Measurements from ENCODE around the gene NOXO1.
"Not testable (repeated sequence)": the region's sequence is repeated elsewhere in the genome, so short reads cannot be mapped to it uniquely, and the experiment has no call there.

The NOXO1 gene

GRCh38 chr16:1957434-1958142 lies 23.7 kb downstream of the NOXO1 start:
- H3K4me1 ChIP-seq (ENCODE audit: control insufficient read depth, insufficient read depth, low read length), result peaks cover 10% of the 10 kb centered on the region
- not testable (repeated sequence) for H3K27me3 ChIP-seq (ENCODE audit: control insufficient read depth, insufficient read depth, low read length); H3K4me3 ChIP-seq (ENCODE audit: low read length)

DNA sequence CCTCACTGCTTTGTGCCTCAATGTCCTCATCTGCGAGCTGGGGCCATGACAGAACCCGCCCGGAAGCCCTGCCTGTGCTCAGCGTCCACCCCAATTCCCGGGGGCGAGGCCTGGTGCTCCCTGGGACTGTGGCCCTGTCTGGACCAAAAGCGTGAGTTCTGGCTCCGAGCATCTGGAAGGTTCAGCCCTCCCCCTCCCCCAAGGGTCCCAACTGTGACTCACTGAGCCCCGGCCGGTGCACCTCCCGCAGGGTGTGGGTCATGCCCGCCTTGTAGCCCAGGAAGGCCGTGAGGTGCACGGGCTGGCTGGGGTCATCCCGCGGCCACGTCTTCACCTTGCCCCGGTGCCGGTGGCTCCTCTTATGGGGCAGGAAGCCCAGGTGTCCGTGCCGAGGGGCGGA lies 27.5 kb downstream of the NOXO1 start:
- H3K9ac ChIP-seq (ENCODE audit: low read length), result no peak overlapping the region
- no peaks in the 10 kb centered on the region for H3K27me3 ChIP-seq (ENCODE audit: control insufficient read depth, insufficient read depth, low read length)
- no peak overlapping the region for H3K4me3 ChIP-seq (ENCODE audit: low read length)
- no peaks in the 10 kb centered on the region for H3K36me3 ChIP-seq (ENCODE audit: control insufficient read depth, insufficient read depth, low read length)
- no peak overlapping the region for H3K27ac ChIP-seq (ENCODE audit: low read depth, low read length)
- H3K4me1 ChIP-seq (ENCODE audit: control insufficient read depth, insufficient read depth, low read length), result peaks cover under 1% of the 10 kb centered on the region

More at GRCh38 chr16:1957434-1958142, 23.7 kb downstream of the NOXO1 start:
- H3K9ac ChIP-seq (ENCODE audit: low read length); H3K27ac ChIP-seq (ENCODE audit: low read depth, low read length); H3K36me3 ChIP-seq (ENCODE audit: control insufficient read depth, insufficient read depth, low read length): not testable (repeated sequence)

DNA sequence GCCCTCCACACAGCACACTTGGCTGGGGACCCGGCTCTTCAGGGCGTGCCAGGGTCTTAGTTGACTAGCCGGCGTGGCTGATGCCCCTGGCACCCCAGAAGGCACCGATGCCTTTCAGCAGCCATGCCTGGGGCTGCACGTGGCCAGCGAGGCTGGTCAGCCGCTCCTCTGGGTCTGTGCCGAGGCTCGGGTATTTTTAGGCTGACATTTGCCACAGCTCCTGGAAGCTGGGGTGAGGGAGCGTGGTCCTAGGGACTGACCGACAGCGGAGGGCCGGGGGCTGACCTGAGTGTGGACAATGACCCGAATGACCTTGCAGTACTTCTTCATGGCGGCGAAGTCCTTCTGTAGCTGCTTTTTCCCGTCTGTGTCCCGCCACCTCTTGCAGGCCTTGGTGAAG lies 30.7 kb downstream of the NOXO1 start:
- no peak overlapping the region for H3K4me3 ChIP-seq (ENCODE audit: low read length)
- no peaks in the 10 kb centered on the region for H3K4me1 ChIP-seq (ENCODE audit: control insufficient read depth, insufficient read depth, low read length)

GRCh38 chr16:1950047-1950446 lies 31.2 kb downstream of the NOXO1 start:
- no peak overlapping the region for H3K27ac ChIP-seq (ENCODE audit: low read depth, low read length)
- H3K4me1 ChIP-seq (ENCODE audit: control insufficient read depth, insufficient read depth, low read length), result no peaks in the 10 kb centered on the region
- no peaks in the 10 kb centered on the region for H3K27me3 ChIP-seq (ENCODE audit: control insufficient read depth, insufficient read depth, low read length)
- H3K9ac ChIP-seq (ENCODE audit: low read length), result no peak overlapping the region
- no peaks in the 10 kb centered on the region for H3K36me3 ChIP-seq (ENCODE audit: control insufficient read depth, insufficient read depth, low read length)
- no peak overlapping the region for H3K4me3 ChIP-seq (ENCODE audit: low read length)

More for the DNA sequence above, 30.7 kb downstream of the NOXO1 start:
- H3K9ac ChIP-seq (ENCODE audit: low read length), result no peak overlapping the region
- H3K27me3 ChIP-seq (ENCODE audit: control insufficient read depth, insufficient read depth, low read length), result no peaks in the 10 kb centered on the region
- no peak overlapping the region for H3K27ac ChIP-seq (ENCODE audit: low read depth, low read length)
- H3K36me3 ChIP-seq (ENCODE audit: control insufficient read depth, insufficient read depth, low read length), result no peaks in the 10 kb centered on the region

GRCh38 chr16:1949507-1949906 lies 31.8 kb downstream of the NOXO1 start:
- H3K36me3 ChIP-seq (ENCODE audit: control insufficient read depth, insufficient read depth, low read length), result no peaks in the 10 kb centered on the region
- no peak overlapping the region for H3K27ac ChIP-seq (ENCODE audit: low read depth, low read length)
- H3K27me3 ChIP-seq (ENCODE audit: control insufficient read depth, insufficient read depth, low read length), result no peaks in the 10 kb centered on the region
- H3K4me3 ChIP-seq (ENCODE audit: low read length), result no peak overlapping the region
- no peak overlapping the region for H3K9ac ChIP-seq (ENCODE audit: low read length)
- H3K4me1 ChIP-seq (ENCODE audit: control insufficient read depth, insufficient read depth, low read length), result no peaks in the 10 kb centered on the region

- Histone ChIP-seq H3K9ac (ENCODE audit: low read length) (no peak overlapping the region), H3K27ac (ENCODE audit: low read depth, low read length) (no peak overlapping the region), H3K36me3 (ENCODE audit: control insufficient read depth, insufficient read depth, low read length) (no peaks in the 10 kb centered on the region), H3K4me3 (ENCODE audit: low read length) (no peak overlapping the region), H3K4me1 (ENCODE audit: control insufficient read depth, insufficient read depth, low read length) (peaks cover 5% of the 10 kb centered on the region), H3K27me3 (ENCODE audit: control insufficient read depth, insufficient read depth, low read length) (no peaks in the 10 kb centered on the region)
These were observed 33.9 kb downstream of the NOXO1 start for GRCh38 chr16:1947369-1947670.

DNA sequence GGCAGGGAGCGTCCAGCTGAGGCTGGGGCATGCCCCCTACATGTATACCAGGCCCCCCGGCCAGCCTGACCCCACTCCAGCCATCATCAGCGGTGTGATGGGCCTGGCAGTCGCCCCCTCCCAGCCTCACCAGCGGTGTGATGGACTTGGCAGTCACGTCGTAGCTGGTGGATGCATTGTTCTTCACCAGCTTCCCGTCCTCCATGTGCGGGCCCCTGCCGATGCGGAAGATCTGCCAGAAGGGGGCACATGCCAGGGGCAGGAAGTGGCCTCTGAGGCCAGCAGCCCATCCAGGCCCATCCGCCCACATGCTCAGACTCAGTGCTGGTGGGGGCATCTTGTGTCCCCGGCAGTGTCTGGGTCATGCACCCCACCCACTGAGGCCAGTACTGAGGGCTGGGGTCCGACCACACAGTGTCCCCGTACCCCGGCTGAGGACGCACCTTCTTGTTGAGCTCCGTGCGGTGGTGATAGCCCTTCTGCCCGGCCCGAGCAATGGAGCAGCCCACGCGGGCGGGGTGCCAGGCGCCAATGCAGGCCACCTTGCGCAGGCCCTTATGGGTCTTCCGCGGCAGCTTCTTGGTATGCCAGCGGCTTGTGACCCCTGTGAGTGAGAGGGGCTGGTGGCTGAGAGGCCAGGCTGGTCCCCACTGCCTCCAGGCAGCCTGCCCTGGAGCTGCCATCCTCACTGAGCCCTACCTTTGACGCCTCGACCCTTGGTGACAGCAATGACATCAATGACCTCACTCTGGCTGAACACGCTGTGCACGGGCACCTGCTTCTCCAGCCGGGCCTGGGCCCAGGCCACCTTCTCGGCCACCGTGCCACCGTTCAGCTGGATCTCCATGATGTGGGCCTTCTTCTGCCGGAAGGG lies 34.5 kb downstream of the NOXO1 start:
- no peak overlapping the region for H3K27ac ChIP-seq (ENCODE audit: low read depth, low read length)
- H3K27me3 ChIP-seq (ENCODE audit: control insufficient read depth, insufficient read depth, low read length), result no peaks in the 10 kb centered on the region

GRCh38 chr16:1945559-1946391 lies 35.5 kb downstream of the NOXO1 start:
- Histone ChIP-seq H3K27me3 (ENCODE audit: control insufficient read depth, insufficient read depth, low read length) (no peaks in the 10 kb centered on the region), H3K4me1 (ENCODE audit: control insufficient read depth, insufficient read depth, low read length) (peaks cover 11% of the 10 kb centered on the region), H3K27ac (ENCODE audit: low read depth, low read length) (no peak overlapping the region), H3K36me3 (ENCODE audit: control insufficient read depth, insufficient read depth, low read length) (no peaks in the 10 kb centered on the region), H3K4me3 (ENCODE audit: low read length) (no peak overlapping the region), H3K9ac (ENCODE audit: low read length) (no peak overlapping the region)

More for the DNA sequence above, 34.5 kb downstream of the NOXO1 start:
- no peak overlapping the region for H3K9ac ChIP-seq (ENCODE audit: low read length)
- H3K4me3 ChIP-seq (ENCODE audit: low read length), result no peak overlapping the region
- H3K4me1 ChIP-seq (ENCODE audit: control insufficient read depth, insufficient read depth, low read length), result peaks cover 11% of the 10 kb centered on the region
- H3K36me3 ChIP-seq (ENCODE audit: control insufficient read depth, insufficient read depth, low read length), result no peaks in the 10 kb centered on the region

DNA sequence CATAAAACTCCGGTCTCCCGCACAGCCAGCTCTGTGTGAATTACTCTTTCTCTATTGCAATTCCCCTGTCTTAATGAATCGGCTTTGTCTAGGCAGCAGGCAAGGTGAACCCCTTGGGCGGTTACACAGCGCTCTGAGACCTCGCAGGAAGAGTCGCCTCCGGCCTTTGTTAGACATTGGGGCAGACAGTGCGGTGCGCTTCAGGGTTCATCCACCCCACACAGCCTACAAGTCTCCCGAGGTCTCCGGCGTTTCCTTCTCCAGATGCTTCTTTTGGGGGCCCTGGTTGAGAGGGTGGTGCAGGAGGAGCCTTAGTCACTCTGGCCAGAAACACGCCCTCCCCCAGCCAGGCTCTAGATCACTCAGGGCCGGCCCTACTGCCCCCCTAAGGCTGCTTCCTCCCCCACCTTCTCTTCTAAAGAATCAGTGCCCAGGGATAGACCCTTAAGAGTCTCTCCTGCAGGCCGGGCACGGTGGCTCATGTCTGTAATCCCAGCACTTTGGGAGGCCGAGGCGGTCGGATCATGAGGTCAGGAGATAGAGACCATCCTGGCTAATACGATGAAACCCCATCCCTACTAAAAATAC lies 36.6 kb downstream of the NOXO1 start:
- peaks cover 11% of the 10 kb centered on the region for H3K4me1 ChIP-seq (ENCODE audit: control insufficient read depth, insufficient read depth, low read length)
- no peak overlapping the region for H3K9ac ChIP-seq (ENCODE audit: low read length)
- no peak overlapping the region for H3K27ac ChIP-seq (ENCODE audit: low read depth, low read length)
- H3K4me3 ChIP-seq (ENCODE audit: low read length), result no peak overlapping the region
- H3K36me3 ChIP-seq (ENCODE audit: control insufficient read depth, insufficient read depth, low read length), result no peaks in the 10 kb centered on the region
- no peaks in the 10 kb centered on the region for H3K27me3 ChIP-seq (ENCODE audit: control insufficient read depth, insufficient read depth, low read length)

DNA sequence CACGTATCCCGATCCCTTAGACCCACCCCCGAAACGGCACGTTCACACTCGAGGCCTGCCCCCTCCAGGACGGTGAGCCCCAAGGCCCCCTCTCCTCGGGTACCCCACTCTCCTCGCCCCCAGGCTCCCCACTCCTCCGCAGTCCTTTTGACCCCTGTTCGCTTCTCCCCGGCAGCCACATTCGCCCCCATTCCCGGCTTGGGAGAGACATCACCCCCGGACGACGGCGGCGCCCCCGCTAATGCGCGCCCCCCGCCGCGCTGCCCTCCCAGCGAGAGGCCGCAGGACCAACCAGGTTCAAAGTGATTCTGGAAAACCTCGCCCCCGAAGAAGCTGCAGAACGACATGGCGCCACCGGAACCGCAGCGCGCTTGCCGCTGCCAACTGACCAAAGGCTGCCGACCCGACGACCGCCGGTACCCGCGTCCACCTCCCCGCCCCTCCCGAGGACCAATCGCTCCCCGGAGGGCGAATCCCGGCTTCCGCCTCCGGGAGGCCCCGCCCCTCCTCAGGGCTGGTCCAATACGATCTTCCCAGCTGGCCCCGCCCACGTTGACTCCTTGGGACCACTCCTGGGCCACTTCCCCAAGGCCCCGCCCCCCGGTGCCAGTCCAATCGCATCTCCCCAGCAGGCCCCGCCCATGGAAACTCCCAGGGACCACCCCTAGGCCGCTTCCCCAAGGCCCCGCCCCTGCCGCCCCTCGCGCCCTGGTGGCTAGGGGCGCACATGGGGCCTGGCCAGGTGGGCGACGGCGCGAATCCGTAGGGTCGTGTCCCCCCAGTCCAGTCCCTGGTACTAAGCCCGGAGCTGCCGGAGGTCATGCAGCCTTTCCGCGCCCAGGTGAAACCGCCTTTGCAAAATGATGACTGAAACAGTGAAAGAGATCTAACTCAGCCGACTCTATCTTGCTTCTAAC lies 38.2 kb downstream of the NOXO1 start, which contains the start of gene MSRB1:
MSRB1 (minus strand) TSS at position 390 of the 917 bp plus-strand sequence; CDS start at position 347, 43 bp downstream.
- Histone ChIP-seq H3K9ac (ENCODE audit: low read length) (peak within 1 kb of the TSS; percentile 87), H3K27ac (ENCODE audit: low read depth, low read length) (peak within 1 kb of the TSS; percentile 77), H3K4me1 (ENCODE audit: control insufficient read depth, insufficient read depth, low read length) (peaks cover 11% of the 10 kb centered on the region), H3K36me3 (ENCODE audit: control insufficient read depth, insufficient read depth, low read length) (peaks cover 7% of the 10 kb centered on the region), H3K4me3 (ENCODE audit: low read length) (peak within 1 kb of the TSS; percentile 90), H3K27me3 (ENCODE audit: control insufficient read depth, insufficient read depth, low read length) (no peaks in the 10 kb centered on the region)

DNA sequence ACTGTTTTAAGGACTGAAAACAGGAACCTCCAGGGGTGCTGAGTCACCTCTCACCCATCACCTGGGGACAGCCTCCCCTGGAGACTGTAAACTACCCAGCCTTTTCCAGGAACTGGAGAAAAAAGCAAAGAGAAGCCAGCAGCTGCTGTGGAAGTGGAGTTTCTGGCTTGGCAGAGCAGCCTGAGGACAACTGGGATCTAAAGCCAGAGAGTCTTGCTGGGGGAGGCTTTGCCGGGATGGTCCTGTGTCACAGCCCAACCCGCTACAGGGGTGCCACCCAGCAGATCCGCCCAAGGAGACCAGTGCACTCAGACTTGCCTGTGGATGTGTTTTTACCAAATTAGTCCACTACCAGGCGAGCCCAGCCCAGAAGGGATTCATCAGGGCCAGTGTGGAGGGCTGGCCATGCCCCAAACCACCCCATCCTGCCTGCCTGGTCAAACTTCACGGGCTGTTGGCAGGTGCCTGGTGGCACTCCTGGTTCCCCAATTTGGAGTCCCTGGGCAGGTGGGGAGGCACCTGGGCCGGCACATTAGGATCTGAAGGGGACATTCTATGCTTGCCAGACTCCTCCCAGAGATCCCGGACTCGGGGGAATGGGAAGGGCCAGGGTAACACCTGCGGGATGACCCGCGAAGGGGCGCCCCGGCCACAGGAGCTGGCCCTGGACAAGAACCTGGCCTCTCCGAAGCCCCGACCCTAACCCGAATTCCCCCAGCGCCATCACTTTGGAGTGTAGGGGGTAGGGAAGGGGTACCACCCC lies 39.0 kb downstream of the NOXO1 start:
- H3K27me3 ChIP-seq (ENCODE audit: control insufficient read depth, insufficient read depth, low read length), result no peaks in the 10 kb centered on the region
- peak overlapping the region; percentile 87 for H3K9ac ChIP-seq (ENCODE audit: low read length)
- peaks cover 11% of the 10 kb centered on the region for H3K4me1 ChIP-seq (ENCODE audit: control insufficient read depth, insufficient read depth, low read length)
- H3K36me3 ChIP-seq (ENCODE audit: control insufficient read depth, insufficient read depth, low read length), result peaks cover 7% of the 10 kb centered on the region
- H3K27ac ChIP-seq (ENCODE audit: low read depth, low read length), result peak overlapping the region; percentile 77
- H3K4me3 ChIP-seq (ENCODE audit: low read length), result peak overlapping the region; percentile 90

Measured in rectal smooth muscle tissue (tissue), 1 donor.